Cerebellar cortex (tissue), 1 donor: Measurements from ENCODE around the gene CCDC78.
A peak's percentile ranks its signal among the peaks of the same experiment; 100 is the strongest.

Experiments used
- DNase-seq: peaks from one replicate; pipeline ENCODE4 v3.0.0-alpha.2; 2015; ENCODE audit warnings: low spot score

Gene CCDC78

DNA sequence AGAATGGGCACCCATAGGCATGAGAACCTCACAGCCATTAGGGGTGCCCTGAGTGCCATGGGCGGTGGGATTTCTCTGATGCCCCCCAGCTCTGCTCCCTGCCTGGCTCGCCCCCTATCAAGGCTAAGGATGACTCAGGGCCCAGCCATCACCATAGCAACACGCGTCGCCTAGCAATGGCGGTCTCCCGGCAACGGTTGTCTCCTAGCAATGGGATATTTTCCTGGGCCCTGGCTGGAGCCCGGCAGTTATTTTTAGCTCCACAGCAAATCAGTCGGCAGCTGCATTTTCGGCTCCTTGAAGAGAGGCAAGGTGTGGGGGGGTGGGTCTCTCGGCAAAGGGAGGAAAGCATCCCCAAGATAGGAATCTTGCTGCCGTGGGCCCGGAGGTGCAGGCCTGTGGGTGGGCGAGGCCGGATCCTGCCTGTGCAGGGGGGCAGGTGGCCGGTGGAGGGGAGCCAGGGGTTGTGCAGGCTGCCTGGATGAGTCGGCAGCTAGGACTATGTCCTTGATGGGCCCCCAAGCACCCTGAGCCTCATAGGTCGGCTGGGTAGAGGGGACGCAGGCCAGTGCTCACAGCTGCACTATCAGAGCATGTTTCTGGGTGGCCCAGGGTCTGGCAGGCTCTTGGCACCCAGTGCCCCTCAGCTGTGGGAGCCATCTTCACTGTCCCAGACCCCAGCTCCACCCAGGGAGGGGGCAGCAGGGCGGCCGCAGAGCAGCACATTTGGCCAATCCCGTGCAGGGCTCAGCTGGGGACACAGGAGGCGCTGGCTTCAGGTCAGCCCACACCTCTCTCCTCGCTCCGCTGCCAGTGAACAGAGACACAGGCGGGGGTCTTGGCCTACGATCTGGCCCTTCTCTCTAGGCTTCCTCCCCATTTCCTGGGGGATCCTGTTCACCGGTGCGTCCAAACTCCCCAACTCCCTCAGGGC, 16.4 kb downstream of the CCDC78 start:
- peak; percentile 98 for DNase-seq

DNA sequence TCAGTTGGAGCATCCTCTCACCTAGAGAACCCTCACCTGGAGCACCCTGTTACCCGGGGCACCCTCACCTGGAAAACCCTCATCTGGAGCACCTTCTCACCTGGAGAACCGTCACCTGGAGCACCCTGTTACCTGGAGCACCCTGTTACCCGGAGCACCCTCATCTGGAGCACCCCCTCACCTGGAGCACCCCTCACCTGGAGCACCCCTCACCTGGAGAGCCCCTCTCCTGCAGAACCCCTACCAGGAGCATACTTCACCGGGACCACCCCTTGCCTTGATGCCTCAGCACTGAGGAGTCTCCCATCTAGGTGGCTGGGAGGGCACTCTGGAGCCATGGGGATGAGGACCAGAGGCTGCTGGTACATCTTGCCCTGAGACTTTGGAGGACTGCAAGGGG, 17.3 kb downstream of the CCDC78 start:
- DNase-seq = no peak

DNA sequence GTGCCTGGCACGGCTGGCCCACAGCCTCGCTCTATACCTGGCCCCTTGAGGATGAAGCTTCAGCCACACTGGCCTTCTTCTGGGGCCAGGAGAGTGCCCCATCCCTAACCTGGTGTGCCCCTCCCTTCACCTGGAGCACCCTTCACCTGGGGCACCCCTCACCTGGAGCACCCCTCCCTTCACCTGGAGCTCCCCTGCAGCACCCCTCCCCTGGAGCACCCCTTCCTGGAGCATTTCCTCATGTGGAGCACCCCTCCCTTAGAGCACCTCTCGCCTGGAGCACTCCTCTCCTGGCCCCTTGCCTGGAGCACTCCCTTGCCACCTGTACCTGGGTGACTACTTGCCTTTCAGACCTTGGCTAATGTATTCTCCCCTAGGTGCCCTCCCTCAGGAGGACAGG, 18.2 kb downstream of the CCDC78 start:
- no peak for DNase-seq

DNA sequence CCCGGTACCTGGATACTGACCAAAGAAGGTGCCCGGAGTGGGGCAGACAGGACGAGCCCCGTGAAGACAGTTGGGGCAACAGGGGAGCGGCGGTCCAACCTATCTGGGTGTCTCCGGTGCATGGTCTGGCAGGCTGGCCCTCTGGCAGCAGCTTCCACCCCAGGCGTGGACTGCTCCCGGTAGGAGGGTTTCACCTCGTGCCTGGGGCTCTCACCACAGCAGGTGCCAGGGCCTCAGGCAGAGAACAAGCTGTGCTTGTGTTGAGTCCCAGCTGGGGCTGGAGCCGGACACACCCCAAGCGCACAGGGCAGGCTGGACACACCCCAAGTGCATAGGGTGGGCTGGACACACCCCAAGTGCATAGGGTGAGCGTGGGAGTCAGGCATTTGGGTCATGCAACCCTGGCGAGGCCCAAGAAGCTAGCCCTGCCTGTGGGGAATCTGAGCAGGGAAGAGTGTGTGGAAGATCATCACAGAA, 19.1 kb downstream of the CCDC78 start:
- no peak for DNase-seq

DNA sequence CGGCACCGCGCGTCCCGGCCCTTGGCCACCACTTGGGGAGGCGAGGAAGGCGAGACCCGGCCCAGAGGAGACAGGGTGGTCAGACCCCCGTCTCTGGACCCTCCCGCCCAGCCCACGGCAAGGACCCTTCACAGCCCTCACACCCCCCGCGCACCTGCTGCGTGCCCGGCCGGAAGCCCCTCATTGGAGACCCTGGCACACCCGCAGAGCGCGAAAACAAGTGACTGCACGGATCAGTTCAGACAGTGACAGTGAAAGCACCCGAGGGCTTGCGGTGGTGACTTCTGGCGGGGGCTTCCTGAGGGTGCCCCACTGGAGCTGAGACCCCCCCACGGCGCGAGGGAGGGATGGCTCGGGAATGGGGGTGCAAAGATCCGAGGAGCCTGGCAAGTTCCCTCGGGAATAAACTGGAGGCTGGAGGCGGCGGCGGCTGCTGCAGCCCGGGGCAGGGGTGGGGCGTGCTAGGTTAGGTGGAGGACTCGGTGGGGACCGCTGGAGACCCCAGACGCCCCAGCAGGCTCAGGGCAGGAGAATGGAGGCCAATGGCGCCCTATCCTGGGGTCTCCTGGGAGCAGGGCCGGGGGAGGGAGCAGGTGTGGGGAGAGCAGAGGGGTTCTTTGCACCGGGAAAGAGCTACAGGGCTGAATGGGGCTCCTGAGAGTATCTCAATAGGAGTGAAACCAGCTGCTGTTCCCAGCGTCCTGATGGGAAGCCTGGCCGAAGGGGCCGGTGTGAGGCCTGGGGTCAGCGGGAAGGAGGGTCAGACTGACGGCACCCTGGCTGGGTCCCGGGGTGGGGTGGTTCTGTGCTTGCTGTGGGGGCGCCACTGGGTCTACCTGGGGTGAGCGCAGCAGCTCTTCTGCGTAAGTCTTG, 19.8 kb downstream of the CCDC78 start:
- DNase-seq = peak; percentile 56

DNA sequence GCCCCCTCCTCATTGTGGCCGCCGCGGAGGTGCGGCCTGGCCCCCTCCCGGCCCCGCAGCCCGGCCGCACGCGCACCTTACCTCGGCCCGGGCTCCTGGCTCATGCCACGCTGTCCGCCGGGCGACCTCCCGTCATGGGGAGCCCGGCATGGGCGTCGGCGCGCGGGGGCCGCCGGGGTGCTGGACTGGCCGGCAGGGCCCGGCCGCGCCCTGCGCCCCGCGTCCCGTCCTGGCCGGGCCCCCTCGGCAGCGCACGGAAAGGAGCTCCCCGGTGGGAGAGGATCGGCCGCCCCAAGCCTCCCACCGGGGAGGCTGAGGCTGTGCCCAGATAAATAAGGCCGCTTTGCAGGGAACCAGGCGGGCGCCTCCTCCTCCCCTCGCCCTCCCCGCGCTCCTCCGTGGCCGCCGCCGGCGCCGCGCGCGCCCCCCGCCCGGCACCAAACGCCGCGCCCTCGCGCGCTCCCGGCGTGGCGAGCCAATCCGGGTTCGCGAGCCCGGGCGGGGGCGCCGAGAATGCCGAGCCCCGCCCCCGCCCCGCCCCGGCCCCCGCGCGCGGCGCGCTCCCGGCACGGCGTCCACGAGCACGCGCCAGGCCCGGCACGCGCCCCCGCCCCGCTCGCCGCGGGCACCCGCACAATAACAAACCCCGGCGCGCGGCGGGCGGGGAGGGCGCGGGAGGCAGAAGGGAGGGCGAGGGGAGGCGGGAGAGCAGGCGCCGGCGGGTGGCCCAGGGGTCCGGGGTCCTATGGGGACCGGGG, 20.6 kb downstream of the CCDC78 start, which contains the start of gene FBXL16:
TSS of gene FBXL16 (minus strand) at position 371 of the 758 bp plus-strand sequence. CDS start 8,396 bp downstream, outside the sequence.
- no peak for DNase-seq

DNA sequence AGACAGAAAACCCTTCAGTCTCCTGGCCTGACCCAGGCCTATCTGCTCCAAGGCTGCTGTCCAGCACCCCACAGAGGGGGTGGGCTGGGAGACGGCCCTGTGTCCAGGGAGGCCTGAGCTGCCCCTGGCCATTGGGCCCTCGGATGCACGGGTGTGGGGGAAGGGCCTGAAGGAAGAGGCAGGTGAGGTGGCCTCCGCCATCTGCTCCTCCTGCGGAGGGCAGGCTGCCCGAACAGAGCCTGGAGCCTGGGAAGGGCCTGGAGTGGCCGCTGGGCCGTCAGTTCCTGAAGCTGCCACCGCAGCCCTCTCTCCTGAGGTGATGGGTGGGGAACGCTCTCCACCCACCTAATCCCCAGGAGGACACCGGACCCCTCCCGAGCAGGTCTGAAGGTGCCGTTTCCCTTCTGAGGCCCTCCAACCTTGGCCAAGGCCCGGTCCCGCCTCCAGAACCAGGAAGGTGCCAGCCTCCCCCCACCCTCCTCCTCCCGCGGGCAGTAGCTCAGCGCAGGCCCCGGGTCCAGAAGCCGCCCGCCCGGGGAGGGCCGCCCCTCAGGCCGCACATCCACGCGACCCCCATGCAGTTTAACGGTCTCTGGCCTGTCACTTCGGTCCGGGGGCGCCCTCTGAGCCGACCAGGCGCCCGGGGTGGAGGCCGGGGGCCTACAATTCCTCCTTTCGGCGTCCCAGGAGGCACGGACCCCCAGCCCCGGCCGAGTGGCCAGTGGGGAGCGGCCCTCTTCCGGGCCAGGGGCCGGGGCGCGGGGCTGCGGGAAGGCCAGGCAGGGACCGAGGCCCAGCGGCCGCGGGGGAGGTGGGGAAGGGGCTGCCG, 21.5 kb downstream of the CCDC78 start:
- peak; percentile 77 for DNase-seq

DNA sequence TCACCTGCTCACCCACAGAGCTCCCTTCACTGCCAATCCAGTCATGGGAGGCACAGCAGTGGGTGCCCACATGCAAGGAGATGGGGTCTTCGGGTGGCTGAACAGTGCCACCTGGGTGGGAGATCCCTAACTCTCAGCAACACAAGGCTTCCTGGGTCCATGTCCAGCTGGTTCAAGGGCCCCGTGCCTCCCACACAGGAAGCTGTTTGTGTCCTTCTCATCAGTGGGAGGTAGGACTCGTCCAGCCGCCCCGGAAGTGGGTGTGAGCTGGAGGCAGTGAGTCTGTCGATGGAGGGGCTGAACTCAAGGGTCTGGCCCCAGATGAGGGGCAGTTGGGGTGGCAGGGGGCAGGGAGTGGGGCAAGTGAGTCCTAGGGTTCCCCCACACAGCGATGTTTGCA, 22.2 kb downstream of the CCDC78 start:
- DNase-seq = no peak

DNA sequence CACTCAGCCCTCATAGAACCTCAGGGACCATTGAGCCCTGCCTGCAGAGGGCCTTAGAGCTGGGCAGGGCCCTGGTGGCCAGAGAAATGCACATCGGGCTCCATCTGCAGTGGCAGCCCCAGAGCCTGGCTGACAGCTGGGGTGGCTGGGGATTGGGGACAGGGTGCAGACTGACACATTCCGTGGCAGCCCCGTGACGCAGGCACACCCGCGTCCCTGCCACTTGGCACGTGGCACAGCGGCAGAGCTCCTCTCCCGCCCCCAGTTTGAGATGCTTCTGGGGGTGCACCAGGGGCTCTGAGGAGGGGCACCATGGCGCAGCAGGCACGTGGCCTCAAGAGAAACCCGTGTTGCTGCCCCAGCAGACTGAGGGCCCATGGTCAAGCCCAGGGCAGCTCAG, 22.8 kb downstream of the CCDC78 start:
- no peak for DNase-seq

DNA sequence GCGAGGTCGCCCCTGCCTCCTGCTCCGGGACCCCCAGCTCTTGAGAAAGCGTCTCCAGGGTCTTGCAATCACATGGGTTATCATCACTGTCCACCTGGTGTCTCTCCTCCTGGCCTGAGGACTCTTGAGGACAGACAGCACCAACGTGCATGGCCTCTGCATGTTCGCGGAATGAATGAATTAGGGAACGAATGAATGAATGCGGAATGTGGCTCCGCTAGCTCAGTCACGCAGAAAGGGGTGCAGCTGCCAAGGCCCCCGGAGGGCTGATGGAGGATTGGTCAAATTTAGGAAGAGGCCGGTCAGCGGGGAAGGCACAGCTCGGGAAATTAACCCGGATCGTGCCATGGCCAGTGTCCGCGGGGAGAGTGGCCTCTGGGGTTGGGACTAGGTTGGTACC, 23.9 kb downstream of the CCDC78 start:
- DNase-seq = no peak

DNA sequence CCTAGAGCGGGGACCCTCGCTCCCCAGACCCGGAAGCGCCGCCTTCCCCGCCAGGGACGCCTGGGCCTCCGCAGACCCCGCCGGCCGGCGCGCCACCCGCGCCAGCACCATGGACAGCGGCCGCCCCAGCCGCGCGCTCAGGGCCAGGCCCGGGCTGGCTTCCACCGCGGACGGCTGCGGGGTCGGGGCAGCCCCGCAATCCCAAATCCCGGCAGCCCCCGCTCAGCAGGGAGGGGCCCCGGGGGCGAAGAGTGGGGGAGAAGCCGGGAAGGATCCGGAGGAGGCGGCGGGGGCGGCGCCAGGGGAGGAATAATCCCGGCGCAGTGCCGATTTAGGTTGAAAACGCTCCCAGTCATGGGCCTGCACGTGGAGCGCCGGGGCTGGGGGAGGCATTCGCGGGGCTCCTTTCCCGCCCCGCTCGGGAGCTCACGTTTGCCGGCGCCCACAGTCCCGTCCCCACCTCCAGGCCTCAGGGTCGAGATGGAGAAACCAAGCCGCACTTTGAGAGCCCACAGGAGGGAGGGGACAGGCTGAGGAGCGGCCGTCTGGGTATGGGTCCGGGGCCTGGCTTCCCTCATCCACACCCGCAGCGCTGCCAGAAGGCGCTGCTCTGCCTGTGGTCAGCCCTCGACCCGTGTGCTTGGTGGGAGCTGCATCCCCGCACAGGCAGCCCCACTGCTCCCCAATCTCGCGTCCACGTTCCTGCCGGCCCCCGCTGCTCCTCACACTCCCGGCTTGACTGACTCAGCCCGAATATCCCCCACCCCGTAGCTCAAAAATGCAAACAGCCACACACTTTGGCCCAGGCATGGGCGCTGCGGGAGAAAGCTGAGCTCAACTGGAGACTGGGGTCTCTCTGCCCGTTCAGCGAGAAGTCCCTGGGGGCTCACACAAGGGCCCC, 25.3 kb downstream of the CCDC78 start:
- no peak for DNase-seq

DNA sequence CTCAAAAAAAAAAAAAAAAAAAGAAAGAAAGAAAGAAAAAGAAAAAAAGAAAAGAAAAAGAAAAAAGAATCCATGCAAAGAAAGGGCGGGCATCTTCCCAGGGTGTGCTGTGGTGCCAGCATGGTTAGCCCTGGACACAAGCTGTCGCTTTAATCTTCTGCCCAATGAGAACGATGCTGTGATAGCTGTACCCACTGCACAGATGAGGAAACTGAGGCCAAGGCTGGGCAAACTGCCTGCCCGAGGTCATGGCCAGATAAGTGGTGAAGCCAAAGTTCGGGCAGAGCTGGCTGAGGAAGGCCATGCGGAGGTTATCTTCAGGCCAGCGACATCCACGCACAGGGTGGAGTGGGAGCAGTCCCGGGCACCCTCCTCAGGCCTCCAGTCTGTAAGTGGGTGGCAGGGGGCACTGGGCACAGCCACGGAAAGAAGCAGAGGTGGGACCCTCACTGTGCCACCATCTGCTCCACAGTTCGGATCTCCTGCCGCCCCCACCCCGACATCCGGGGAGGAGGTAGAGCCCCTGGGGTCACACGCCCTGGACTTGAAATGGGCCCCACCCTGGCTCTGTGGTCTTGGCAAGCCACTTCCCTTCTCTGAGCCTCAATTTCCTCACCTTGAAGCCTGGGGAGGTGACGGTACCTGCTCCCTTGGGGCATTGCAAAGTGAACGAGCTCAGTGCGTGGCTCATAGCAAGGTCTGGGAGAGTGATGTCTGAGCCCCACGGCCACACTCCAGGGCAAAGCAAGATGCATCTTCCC, 27.2 kb downstream of the CCDC78 start:
- no peak for DNase-seq

DNA sequence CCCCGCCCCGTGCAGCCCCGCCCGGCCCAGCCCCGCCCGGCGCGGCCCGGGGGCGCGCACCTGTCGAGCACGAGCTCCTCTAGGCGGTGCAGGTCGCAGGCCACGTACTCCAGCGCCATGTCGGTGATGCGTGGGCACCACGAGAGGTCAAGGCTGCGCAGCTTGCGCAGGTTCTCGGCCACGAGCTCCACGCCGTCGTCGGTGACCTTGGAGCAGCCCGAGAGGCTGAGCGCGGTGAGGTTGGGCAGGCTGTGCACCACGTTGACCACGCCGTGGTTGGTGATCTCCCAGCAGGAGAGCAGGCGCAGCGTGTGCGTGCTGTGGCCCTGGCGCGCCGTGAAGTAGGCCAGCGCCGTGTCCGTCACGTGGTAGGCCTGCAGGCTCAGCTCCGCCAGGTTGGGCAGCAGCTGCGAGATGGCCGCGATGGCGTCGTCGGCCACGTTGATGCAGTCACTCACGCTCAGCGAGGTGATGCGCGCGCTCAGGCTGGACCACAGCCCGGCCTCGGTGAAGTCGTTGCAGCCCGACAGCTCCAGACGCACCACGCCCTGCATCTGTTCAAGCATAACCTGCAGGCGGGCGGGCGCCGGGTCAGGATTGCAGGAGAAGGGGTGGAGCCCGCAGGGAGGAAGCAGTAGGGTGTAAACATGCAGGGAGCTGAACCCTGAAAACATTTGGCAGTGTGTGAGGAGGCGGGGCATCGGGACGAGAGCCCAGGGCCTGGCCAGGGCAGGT, 30.7 kb downstream of the CCDC78 start:
- DNase-seq = no peak

DNA sequence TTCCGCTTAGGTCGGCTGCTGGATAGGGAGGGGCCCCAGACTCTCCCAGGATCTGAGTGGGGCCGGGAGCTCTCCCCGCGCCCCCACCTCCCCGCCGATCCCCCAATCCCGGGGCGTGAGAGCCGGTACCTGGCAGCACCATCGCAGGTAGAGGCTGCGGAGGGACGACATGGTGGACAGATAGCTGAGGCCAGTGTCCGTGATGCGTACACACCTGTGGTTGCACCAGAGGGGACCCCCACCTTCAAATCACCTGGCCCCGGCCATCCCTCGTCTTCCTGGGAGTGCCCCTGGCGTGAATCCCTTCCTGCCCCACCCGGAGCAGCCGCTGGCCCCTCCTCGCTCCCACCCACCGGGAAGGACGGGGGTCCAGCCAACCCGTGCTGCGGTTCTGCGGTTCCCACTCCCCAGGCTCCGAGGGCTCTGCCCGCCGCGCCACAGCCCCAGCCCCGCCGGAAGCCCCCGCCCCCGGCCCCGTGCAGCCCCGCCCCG, 31.3 kb downstream of the CCDC78 start:
- no peak for DNase-seq

DNA sequence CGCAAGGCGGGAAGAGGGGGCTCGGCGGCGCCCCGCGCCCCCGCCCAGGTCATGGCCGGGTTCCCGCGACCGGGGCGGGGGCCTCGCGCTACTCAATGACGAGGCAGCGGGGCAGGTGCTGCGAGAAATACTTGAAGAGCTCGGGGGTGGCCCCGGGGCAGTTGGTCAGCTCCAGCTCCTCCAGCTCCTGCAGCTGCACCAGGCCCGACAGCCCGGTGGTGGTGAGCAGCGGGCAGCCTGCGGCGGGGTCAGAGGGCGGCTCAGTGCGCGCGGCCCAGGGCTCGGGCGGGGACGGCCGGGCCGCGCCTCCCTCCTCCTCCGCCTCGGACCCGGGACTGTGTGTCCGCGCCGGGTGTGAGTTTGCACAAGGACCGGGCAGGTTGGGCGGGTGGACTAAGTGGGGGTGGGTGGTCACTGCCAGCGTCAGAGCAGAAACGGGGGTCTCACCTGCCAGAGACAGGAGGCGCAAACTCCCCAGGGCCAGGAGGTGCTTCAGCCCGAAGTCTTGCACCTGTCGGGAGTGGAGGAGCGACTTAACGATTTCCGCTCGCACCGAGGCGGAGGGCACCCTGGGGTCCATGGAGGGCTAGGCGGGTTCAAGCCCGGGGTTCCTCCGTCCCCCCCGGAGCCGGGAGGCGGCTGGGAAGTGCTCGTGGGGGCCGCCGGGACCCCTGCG, 31.9 kb downstream of the CCDC78 start:
- no peak for DNase-seq

DNA sequence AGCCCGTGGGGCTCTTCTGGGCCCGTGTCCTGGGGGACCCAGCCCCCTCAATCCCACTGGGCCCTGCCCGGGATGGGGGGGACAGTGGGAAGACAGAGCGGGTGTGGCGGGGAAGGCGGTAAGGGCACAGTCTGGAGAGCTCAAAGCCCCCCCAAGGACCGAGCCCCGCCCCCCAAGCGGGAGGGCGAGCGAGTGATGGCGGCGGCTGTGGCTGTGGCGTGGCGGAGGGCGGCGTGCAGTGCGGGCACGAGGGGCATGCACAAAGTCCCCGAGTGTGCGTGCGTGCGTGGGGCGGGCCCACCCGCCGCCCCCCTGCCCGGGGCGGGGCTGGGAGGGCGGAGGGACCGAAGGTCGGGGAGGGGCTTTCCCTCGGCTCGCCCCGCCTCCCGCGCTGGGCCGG, 32.5 kb downstream of the CCDC78 start:
- DNase-seq = no peak

DNA sequence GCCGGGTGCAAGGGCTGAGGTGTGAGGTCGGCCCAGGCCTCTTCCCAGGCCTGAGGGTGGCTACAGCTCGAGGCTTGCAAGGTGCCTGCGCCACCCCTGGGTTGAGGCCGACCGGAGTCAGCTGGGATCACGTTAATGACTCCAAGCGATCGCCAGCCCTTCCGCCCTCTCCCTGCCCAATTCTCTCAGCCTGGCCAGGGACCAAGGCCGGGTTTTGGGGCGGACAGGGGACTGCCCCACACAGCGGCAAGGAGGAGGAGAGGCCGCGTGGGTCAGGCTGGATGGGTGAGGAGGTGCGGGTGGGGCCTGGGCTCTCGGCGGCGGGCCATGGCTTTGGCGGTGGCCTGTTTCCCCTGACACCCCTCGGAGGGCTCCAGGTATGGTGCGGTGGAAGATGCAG, 32.9 kb downstream of the CCDC78 start:
- no peak for DNase-seq
